Mesothelial cell of epicardium (in vitro differentiated cells): ENCODE results near the gene NHSL1. TPM values are rescaled to one million over a fixed set of nuclear protein-coding genes. Genes with fewer than 3 reads are reported as not detected.

Experiments used
- DNase-seq, 2 experiments: peaks; one replicate each; pipeline ENCODE4 v3.0.0; 2021; ENCODE audit warnings: low spot score in 2 of 2; ENCODE audit not compliant: unreplicated experiment in 2 of 2
- H3K27ac Mint-ChIP-seq: 2 replicates; pipeline ENCODE4 v1.8.0; 2021; ENCODE audit warnings: mixed read lengths
- H3K27me3 Mint-ChIP-seq: 2 replicates; pipeline ENCODE4 v1.8.0; 2021; ENCODE audit warnings: low read depth, mixed read lengths
- H3K36me3 Mint-ChIP-seq: 2 replicates; pipeline ENCODE4 v1.8.0; 2021; ENCODE audit warnings: mixed read lengths
- H3K4me1 Mint-ChIP-seq: 2 replicates; pipeline ENCODE4 v1.8.0; 2021; ENCODE audit warnings: mixed read lengths
- H3K4me3 Mint-ChIP-seq: 2 replicates; pipeline ENCODE4 v1.8.0; 2021; ENCODE audit warnings: mild to moderate bottlenecking, moderate library complexity, mixed read lengths
- H3K9me3 Mint-ChIP-seq: 2 replicates; pipeline ENCODE4 v1.8.0; 2021; ENCODE audit warnings: mixed read lengths
- CTCF ChIP-seq: fragments of 200-600 bp; sonication (generic); IDR thresholded peaks from one replicate; pipeline ENCODE4 v1.5.0; 2021; ENCODE audit warnings: antibody characterized with exemption; ENCODE audit not compliant: unreplicated experiment
- total RNA-seq: library from RNA; stranded (reverse); gene quantifications from 3 replicates; pipeline ENCODE4 v1.2.1, GENCODE V29; 2021

The NHSL1 gene
- total RNA-seq, 1 donor from 2014 or later: 68.0 TPM

GRCh38 chr6:138378463-138378862 lies 120.8 kb downstream of the NHSL1 start:
- Mint-ChIP-seq H3K4me3 (no peak overlapping the region), H3K27me3 (no peaks in the 10 kb centered on the region), H3K36me3 (no peaks in the 10 kb centered on the region), H3K27ac (no peak overlapping the region), H3K4me1 (peaks cover 6% of the 10 kb centered on the region), H3K9me3 (no peaks in the 10 kb centered on the region)
- no peak for TF ChIP-seq CTCF
- DNase-seq: no peak

DNA sequence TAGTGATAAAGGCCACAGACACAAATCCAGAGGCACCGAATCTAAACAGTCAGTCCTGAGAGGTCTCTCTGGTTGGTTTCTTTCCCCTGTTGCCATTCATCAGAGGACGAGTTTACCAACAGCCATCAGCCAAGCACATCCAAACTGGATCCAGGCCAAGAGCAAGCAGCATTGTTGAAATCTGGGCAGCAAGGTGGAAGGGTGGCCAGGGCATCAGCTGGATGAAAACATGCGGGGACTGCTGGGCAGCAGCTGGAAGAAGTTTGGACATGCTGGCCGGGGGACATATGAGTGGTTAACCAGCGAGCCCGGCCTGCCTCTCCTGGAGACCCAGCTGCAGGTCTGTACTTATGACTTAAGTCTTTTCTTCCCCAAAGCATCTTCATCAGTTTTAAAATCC lies 121.5 kb downstream of the NHSL1 start, which contains the start of gene SMIM28:
SMIM28 (plus strand) TSS at position 62 of the 400 bp plus-strand sequence; CDS start at position 230, 168 bp downstream.
- DNase-seq: no peak
- H3K9me3 Mint-ChIP-seq: no peaks in the 10 kb centered on the region
- H3K27ac Mint-ChIP-seq: no peak within 1 kb of the TSS

DNA sequence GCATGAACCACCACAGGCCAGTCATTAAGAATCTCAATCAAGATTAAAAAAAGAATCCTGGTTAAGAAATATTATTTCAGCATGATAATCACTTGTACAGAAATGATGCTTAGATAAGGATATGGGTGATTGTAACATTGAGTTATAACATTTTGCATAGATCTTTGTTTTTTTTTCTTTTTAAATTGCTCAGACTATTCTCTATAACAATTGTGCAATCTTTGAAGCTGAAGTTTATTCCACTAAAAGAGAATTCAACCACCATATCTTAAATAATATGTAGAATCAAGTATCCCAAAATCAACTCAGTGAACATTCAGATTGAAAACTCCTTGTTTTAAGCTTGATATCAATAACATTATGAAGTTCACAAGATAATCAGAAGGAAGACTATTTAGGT lies 122.3 kb downstream of the NHSL1 start:
- no peak overlapping the region for H3K27ac Mint-ChIP-seq
- no peaks in the 10 kb centered on the region for H3K27me3 Mint-ChIP-seq
- peaks cover 8% of the 10 kb centered on the region for H3K4me1 Mint-ChIP-seq
- no peak overlapping the region for H3K4me3 Mint-ChIP-seq
- no peaks in the 10 kb centered on the region for H3K36me3 Mint-ChIP-seq
- TF ChIP-seq CTCF: no peak
- H3K9me3 Mint-ChIP-seq: no peaks in the 10 kb centered on the region
- DNase-seq: no peak

More for the DNA sequence above, 121.5 kb downstream of the NHSL1 start, which contains the start of gene SMIM28:
- Mint-ChIP-seq H3K36me3 (no peaks in the 10 kb centered on the region), H3K4me3 (no peak within 1 kb of the TSS), H3K4me1 (peaks cover 2% of the 10 kb centered on the region), H3K27me3 (no peaks in the 10 kb centered on the region)
- TF ChIP-seq CTCF: no peak

GRCh38 chr6:138374815-138375214 lies 124.5 kb downstream of the NHSL1 start:
- Mint-ChIP-seq H3K27ac (no peak overlapping the region), H3K4me1 (peaks cover 25% of the 10 kb centered on the region), H3K27me3 (no peaks in the 10 kb centered on the region), H3K4me3 (no peak overlapping the region), H3K36me3 (no peaks in the 10 kb centered on the region), H3K9me3 (no peaks in the 10 kb centered on the region)
- no peak for TF ChIP-seq CTCF
- no peak for DNase-seq

GRCh38 chr6:138374230-138374629 lies 125.1 kb downstream of the NHSL1 start:
- Mint-ChIP-seq H3K9me3 (no peaks in the 10 kb centered on the region), H3K27ac (no peak overlapping the region), H3K27me3 (no peaks in the 10 kb centered on the region), H3K4me3 (no peak overlapping the region), H3K36me3 (no peaks in the 10 kb centered on the region), H3K4me1 (peaks cover 25% of the 10 kb centered on the region)
- TF ChIP-seq CTCF: no peak
- DNase-seq: no peak
